Panc1 (cell line): ENCODE results near the gene GDF2. TPM values are rescaled to one million over a fixed set of nuclear protein-coding genes. Genes with fewer than 3 reads are reported as not detected.

Experiments used
- ATAC-seq: fragments of 200-7000 bp; cut with Tn5 transposase; 2 replicates; pipeline ENCODE4 v1.9.1; 2020; ENCODE audit warnings: mild to moderate bottlenecking, moderate library complexity
- BruUV-seq: library from RNA; stranded (reverse); fragments of 400-500 nt; replicated peaks from 2 replicates; lab custom pipeline; 2021; lab: Mats Ljungman, UMichigan
- CTCF ChIA-PET: fragments of 300-600 bp; sonication (Branson Sonifier 250); formaldehyde crosslinking; loops from one replicate; lab custom pipeline; 2022; ENCODE audit warnings: antibody characterized with exemption; lab: Charles Lee
- POLR2A ChIA-PET: fragments of 300-600 bp; sonication (Branson Sonifier 250); formaldehyde crosslinking; loops from one replicate; lab custom pipeline; 2022; ENCODE audit warnings: antibody characterized with exemption; lab: Charles Lee
- DNase-seq: peaks from one replicate; pipeline ENCODE4 v3.0.0-alpha.2; 2010; ENCODE audit warnings: low read depth, low spot score
- H3K27ac ChIP-seq: 2 replicates; pipeline ENCODE4 v1.5.1; 2011; ENCODE audit warnings: mild to moderate bottlenecking, low read length, inconsistent platforms
- H3K27me3 ChIP-seq: fragments of 200-500 bp; sonication (Bioruptor generic); 2 replicates; pipeline ENCODE4 v1.6.0; 2014; ENCODE audit warnings: low read length, inconsistent platforms; ENCODE audit not compliant: control insufficient read depth, insufficient read depth
- H3K36me3 ChIP-seq: fragments of 200-500 bp; sonication (Bioruptor generic); 2 replicates; pipeline ENCODE4 v1.5.1; 2014; ENCODE audit warnings: inconsistent platforms, mild to moderate bottlenecking, low read length, moderate library complexity; ENCODE audit not compliant: control insufficient read depth, insufficient read depth
- H3K4me1 ChIP-seq: 2 replicates; pipeline ENCODE4 v1.5.1; 2011; ENCODE audit warnings: inconsistent platforms, mild to moderate bottlenecking, low read length, moderate library complexity; ENCODE audit not compliant: control insufficient read depth, insufficient read depth
- H3K4me3 ChIP-seq, 2 experiments: 2 replicates each; pipeline ENCODE4 v1.5.1; 2011 to 2012; ENCODE audit warnings: low read depth in 2 of 2, low read length in 2 of 2, mild to moderate bottlenecking in 2 of 2, inconsistent platforms in 1 of 2, moderate library complexity in 1 of 2
- H3K9me3 ChIP-seq: fragments of 200-500 bp; sonication (Bioruptor generic); 2 replicates; pipeline ENCODE4 v1.5.1; 2014; ENCODE audit warnings: low read depth, mild to moderate bottlenecking, inconsistent platforms, low read length, moderate library complexity; ENCODE audit not compliant: control insufficient read depth, insufficient read depth
- CTCF ChIP-seq: fragments of 450-650 bp; IDR thresholded peaks from 2 replicates; pipeline ENCODE4 v1.5.1; 2017; ENCODE audit warnings: mild to moderate bottlenecking
- POLR2AphosphoS5 ChIP-seq: IDR thresholded peaks from 2 replicates; pipeline ENCODE4 v1.6.1; 2012; ENCODE audit warnings: mild to moderate bottlenecking, low read depth, low read length, moderate library complexity
- SIN3A ChIP-seq: IDR thresholded peaks from 2 replicates; pipeline ENCODE4 v1.6.1; 2012; ENCODE audit warnings: low read depth, mild to moderate bottlenecking, low read length, moderate library complexity, borderline replicate concordance; ENCODE audit not compliant: insufficient read depth
- TCF7L2 ChIP-seq: IDR thresholded peaks from 2 replicates; pipeline ENCODE4 v1.6.1; 2011; ENCODE audit warnings: mild to moderate bottlenecking, low read depth, low read length, inconsistent platforms
- in situ Hi-C: cut with HindIII; loops from 2 replicates; pipeline ENCODE4 v1.10.0; 2016; ENCODE audit warnings: low sequenced_read_pairs, low pct_unique_long_range_greater_than_20kb
- intact Hi-C: fragments of 100-400 bp; cut with micrococcal nuclease; formaldehyde crosslinking; loops from one replicate; pipeline ENCODE4 v1.10.0; 2022; ENCODE audit not compliant: unreplicated experiment
- total RNA-seq: library from RNA; stranded (reverse); gene quantifications from one replicate; pipeline ENCODE4 v1.2.1, GENCODE V29; 2021; ENCODE audit not compliant: unreplicated experiment
- TF ChIP-seq, protein P1 (sequence below), 2 experiments: IDR thresholded peaks; 2 replicates each; pipeline ENCODE4 v1.6.1; 2011 to 2012; ENCODE audit warnings: low read depth in 2 of 2, control low read depth in 1 of 2, low read length in 1 of 2, mild to moderate bottlenecking in 1 of 2, moderate library complexity in 1 of 2; ENCODE audit not compliant: insufficient read depth in 1 of 2

Gene GDF2
- total RNA-seq, 1 experiment from 2014 or later, result not detected

DNA sequence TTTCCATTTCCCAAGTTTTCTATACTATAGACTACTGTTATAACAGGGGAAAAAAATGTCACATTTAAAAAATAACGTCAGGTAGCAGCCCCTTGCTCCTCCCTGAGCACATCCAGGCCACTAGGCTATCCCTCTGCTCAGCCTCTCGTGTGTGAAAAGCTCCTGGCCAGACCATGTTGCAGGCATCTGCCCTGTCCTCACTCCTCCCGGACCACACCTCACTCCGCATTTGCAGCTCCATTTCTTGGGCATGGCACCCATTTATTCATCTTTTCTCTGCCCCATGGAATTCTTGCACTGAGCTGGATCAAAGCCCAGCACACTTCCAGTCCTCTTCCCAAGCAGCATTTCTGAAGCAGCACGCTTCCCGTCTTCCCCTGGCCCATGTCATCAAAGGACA, 1.4 kb upstream of the GDF2 start:
- H3K4me3 ChIP-seq, result no peak overlapping the region
- CTCF ChIA-PET, result no interaction called here
- H3K36me3 ChIP-seq, result no peaks in the 10 kb centered on the region
- no TSS peak for BruUV-seq
- intact Hi-C loops (no loop called here), in situ Hi-C loops (no loop called here)
- H3K27me3 ChIP-seq, result peaks cover 8% of the 10 kb centered on the region; the same call in 1 of the 2 replicates
- POLR2A ChIA-PET, result no interaction called here
- no peaks in the 10 kb centered on the region for H3K4me1 ChIP-seq
- no peaks in the 10 kb centered on the region for H3K9me3 ChIP-seq
- no peak for DNase-seq
- TF ChIP-seq, protein P1, sequence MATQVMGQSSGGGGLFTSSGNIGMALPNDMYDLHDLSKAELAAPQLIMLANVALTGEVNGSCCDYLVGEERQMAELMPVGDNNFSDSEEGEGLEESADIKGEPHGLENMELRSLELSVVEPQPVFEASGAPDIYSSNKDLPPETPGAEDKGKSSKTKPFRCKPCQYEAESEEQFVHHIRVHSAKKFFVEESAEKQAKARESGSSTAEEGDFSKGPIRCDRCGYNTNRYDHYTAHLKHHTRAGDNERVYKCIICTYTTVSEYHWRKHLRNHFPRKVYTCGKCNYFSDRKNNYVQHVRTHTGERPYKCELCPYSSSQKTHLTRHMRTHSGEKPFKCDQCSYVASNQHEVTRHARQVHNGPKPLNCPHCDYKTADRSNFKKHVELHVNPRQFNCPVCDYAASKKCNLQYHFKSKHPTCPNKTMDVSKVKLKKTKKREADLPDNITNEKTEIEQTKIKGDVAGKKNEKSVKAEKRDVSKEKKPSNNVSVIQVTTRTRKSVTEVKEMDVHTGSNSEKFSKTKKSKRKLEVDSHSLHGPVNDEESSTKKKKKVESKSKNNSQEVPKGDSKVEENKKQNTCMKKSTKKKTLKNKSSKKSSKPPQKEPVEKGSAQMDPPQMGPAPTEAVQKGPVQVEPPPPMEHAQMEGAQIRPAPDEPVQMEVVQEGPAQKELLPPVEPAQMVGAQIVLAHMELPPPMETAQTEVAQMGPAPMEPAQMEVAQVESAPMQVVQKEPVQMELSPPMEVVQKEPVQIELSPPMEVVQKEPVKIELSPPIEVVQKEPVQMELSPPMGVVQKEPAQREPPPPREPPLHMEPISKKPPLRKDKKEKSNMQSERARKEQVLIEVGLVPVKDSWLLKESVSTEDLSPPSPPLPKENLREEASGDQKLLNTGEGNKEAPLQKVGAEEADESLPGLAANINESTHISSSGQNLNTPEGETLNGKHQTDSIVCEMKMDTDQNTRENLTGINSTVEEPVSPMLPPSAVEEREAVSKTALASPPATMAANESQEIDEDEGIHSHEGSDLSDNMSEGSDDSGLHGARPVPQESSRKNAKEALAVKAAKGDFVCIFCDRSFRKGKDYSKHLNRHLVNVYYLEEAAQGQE (IDR thresholded peaks at IDR 0.05; ENCODE audit: insufficient read depth in 1 of 2, low read depth in 2 of 2, low read length in 1 of 2), result no peak
- TF ChIP-seq CTCF, result no peak
- no peak for ATAC-seq
- H3K27ac ChIP-seq, result no peak overlapping the region

- ATAC-seq, result no peak
- ChIA-PET CTCF (no interaction called here), POLR2A (no interaction called here)
- H3K4me1 ChIP-seq, result no peaks in the 10 kb centered on the region
- peaks cover 8% of the 10 kb centered on the region; the same call in 1 of the 2 replicates for H3K27me3 ChIP-seq
- intact Hi-C loops, result no loop called here
- no peak overlapping the region for H3K4me3 ChIP-seq
- no peak for DNase-seq
- in situ Hi-C loops, result no loop called here
- H3K27ac ChIP-seq, result no peak overlapping the region
- H3K9me3 ChIP-seq, result no peaks in the 10 kb centered on the region
- TF ChIP-seq CTCF, result no peak
- TF ChIP-seq, protein P1 (IDR thresholded peaks at IDR 0.05; ENCODE audit: insufficient read depth in 1 of 2, low read depth in 2 of 2, low read length in 1 of 2), result no peak
- TF ChIP-seq POLR2AphosphoS5, result no peak
- TF ChIP-seq TCF7L2, result no peak
- TF ChIP-seq SIN3A, result no peak
- no TSS peak for BruUV-seq
- H3K36me3 ChIP-seq, result no peaks in the 10 kb centered on the region
Observed at GRCh38 chr10:47321521-47322195, 596 bp upstream of the GDF2 start.
